NCI-H2196 (cell line): ENCODE data around the gene BRSK2.

Source experiments
- DNase-seq: peaks from one replicate; lab custom pipeline; 2025; ENCODE audit not compliant: unreplicated experiment; lab: John Stamatoyannopoulos, UW

The BRSK2 gene

DNA sequence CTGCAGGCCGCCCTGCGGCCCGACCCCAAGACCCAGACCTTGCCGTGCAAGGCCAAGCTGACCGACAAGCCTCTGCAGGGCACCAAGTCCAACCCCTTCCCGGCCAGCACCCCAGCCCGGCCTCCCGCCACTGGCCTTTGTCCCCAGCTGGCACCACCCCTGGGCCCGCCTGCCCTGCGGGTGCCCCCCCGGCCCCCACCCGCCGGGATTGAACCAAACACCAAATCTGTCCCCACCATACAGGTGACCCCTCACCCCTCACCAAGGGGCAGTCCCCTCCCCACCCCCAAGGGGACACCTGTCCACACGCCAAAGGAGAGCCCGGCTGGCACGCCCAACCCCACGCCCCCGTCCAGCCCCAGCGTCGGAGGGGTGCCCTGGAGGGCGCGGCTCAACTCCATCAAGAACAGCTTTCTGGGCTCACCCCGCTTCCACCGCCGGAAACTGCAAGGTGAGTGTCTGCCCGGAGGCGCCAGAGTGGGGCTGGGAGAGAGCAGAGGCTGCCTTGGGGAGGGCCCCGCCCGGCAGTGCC, 60.7 kb downstream of the BRSK2 start:
- no peak for DNase-seq

DNA sequence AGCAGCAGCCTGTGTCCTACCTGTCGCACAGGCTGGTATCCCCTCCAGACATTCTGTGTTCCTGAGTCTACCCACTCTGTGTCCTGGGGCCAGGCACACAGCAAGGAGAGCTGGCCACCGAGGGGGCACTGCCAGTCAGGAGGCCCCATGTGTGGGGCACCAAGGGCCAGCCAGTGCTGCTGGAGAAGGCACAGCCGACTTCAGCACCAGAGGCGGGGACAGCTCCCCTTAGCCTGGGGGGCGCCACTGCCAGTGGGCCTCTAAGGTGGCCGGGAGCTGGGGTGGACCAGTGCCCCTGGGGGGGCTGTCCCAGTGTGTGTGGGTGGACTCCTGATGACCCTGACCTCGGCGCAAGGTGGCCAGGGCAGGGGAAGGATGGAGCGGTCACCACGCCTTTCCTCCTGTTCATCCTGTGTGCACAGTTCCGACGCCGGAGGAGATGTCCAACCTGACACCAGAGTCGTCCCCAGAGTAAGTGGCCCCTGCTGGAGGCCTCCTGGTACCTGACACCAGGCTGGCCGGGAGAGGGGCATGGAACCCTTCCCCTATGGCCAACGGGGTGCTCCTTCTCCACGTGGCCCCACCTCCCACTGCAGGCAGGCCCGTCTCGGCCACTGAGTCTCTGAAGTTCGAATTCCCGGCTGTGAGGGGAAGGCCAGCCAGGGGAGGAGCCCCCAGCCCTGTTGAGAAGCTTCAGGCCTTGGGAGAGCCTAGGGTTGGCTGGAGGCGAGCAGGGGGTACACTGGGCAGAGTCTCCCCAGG, 61.4 kb downstream of the BRSK2 start:
- no peak for DNase-seq

DNA sequence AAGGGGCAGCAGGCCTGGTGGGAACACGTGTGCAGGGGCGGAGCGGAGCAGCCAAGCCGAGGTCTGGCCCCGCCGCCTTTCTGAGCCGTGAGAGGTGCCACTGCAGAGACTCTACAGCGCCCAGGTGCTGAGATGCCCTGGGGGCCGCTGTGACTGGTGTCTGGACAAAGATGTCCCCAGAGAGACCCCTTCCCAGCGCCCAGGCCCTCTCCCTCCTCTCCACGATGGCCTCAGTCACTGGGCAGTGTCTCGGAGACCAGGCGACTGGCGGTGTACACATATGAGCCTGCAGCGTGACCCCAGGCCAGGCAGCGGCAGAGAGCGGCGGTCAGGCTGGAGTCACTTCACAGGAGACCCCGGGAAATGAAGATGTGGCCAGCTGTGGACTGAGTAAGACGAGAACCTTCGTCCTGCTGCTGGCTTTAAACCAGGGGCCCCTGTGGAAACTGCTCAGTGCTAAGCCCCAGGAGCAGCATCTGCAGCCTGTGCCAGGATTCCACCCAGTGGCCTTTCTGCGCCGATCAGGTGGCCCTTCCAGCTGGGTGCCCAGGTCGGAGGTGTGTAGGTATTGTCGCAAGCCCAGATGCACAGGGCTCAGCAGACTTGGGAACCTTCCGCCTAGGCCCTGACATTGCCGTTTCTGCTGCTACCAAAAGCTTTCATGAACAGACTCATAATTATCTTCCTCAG, 62.2 kb downstream of the BRSK2 start:
- no peak for DNase-seq

DNA sequence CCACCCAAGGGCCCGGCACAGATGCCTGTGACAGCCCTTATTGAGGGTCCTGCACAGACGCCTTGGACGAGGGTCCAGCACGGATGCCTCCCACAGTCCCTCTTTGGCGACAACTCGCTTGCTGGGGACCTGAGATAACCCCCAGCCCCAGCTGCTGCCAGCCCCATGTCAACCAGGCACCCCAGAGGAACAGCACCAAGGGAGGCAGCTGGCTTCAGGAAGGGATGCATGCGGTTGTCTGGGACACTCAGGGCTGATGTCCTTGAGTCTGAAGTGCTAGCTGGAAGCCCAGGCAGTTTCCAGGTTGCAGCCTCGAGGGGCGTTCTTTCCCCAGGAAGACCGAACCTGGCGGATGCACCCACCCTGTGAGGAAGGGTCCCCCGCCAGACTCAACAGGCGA, 63.0 kb downstream of the BRSK2 start:
- DNase-seq: no peak

DNA sequence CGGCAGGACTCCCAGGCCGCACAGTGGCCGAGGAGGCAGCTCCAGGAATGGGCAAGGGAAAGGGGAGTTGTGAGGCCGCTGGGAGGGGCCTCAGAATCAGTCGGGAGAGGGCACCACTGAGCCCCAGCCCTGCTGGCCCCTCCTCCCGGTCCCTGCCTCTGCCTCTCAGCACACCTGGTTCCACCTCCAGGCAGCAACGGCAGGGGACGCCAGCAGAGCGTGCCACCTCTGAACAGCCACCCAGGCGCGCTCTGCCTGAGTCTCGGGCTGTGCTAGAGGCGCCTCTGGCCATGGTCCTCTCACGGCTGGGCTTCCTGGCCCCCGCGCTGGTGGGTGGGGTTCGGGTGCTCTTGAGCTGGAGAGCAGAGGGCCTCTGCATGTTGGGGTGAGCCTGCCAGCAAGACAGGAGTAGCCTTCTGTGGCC, 63.9 kb downstream of the BRSK2 start:
- no peak for DNase-seq

DNA sequence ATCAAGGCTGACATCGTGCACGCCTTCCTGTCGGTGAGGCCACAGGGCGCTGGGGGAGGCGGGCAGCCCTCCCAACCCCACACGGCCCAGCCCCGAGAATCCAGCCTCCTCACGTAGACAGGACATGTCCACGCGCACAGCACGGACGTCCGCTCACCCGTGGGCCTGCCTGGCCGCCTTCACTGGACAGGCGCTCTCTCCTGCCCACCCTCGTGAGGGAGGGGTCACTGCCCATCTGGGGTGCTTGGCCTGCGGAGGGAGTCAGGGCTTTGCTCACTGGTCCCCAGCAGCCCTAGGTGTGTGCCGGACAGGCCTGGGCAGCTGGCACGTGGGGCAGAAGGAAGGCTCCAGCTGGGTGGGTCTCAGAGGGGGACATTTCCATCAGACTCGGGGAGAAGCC, 64.8 kb downstream of the BRSK2 start:
- DNase-seq: no peak

DNA sequence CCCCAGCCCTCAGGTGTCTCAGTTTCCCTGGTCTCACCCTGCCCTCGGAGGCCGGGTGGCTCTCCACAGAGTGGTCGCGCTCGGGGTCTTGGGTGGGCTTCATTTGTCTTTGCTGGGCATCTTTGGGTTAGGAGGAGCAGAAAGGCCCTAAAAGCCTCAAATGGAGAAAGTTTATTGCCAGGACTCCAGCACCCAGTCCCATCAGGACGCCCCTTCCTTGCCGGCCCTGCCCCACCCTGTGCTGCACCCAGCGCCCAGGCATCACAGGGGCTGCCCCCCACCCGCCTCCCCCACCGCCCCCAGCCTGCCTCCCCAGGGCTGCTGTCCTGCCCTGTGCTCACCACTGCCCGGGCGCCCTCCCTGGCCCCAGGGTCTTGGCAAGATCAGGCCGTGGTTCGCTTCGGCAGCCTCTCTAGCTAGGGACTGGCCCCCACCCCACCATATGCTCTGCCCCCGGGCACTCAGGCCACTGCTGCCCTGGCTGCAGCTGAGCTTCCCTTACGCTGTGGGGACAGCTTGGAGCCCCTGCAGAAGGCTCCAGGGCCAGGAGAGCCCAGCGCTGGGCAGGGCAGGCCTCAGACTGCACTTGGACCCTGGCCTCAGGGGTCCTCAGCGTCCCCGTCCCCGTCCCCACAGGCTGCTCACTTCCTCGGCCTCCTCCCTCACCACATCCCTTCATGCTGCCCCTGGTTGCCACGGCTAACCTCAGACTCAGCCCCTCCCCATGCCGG, 65.5 kb downstream of the BRSK2 start:
- DNase-seq: no peak

DNA sequence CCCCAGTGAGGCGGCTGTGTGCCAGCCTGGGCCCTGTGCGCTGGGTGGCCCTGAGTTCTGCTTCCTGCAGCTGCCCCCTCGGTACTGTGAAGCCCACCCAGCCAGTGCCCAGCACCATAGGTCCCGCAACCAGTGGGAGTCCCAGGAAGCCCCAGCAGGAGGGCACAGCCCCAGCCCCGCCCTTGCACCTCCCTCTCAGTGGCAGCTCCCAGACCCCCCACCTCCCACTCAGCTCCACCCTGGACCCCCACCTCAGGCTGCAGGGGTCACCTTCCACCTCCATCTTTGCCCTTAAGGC, 66.0 kb downstream of the BRSK2 start:
- DNase-seq: no peak

DNA sequence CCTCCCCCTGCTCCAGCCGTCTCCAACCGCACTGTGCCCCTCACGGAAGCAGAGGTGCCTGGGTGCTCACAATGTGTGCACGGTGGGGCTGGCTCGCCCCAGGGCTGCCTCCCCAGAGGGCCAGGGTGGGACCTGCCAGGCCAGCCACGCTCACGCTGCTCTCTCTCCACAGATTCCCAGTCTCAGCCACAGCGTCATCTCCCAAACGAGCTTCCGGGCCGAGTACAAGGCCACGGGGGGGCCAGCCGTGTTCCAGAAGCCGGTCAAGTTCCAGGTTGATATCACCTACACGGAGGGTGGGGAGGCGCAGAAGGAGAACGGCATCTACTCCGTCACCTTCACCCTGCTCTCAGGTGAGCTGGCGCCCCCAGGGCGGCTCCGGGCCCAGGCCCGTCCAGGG, 66.4 kb downstream of the BRSK2 start:
- no peak for DNase-seq

DNA sequence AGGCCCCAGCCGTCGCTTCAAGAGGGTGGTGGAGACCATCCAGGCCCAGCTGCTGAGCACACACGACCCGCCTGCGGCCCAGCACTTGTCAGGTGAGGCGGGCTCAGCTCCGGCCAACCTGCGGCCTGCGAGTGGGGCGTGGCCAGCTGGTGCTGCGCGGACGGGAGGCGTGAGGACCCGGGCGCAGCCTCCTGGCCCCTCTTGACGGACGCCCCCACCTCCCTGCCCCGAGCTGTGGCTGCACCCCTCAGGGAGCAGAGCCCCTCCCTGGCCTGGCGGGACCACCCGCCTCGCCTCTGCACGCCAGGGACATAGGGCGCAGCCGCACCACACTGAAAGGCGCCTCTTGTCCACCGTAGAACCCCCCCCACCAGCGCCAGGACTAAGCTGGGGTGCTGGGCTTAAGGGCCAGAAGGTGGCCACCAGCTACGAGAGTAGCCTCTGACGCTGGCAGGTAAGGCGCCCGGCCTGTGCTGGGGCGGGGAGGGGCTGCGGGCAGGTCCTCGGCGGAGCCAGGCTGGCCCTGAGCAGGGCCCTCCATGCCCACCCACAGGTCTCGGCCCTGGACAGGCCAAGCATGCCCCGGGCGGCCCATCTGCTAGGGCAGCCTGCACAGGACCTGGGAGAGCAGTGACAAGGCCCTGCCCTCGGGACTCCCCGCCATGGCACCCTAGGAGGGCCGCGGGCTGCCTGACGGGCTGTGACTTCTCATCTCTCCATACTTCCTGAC, 67.0 kb downstream of the BRSK2 start:
- DNase-seq: no peak

DNA sequence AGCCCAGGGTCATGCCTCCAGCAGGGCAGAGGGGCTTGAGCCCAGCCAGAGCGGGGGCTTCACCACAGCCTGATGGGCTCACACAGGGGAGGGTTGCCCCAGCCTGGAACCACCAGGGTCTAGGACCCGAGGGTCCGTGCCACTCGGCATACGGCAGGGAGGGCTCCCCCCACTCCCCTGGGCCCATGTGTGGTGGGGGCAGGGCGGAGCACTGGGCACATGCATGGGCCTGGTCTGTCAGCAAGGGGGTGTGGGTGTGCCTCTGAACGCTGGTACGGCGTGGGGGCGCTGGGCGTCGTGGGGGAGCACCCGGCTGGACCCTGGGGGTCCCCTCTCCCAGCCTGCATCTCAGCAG, 67.6 kb downstream of the BRSK2 start:
- no peak for DNase-seq

DNA sequence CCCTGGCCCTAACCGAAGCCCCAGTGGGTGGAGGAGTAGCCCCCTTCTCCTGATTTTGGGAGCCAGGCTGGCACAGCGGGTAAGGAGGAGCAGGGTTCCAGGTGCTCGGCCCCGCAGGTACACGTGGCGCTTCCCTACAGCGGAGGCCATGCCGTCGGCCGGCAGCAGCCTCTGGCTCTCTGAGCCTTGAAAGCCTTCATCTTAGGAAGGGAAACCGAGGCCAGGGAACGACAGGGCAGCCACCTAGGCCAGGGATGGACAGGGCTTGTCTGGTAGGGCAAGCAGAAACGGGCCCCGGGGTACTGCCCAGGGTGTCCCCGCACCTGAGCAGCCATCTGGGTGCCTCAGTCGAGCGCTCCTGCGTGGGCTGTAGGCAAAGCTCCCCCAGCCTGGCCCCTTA, 68.1 kb downstream of the BRSK2 start:
- DNase-seq: no peak

DNA sequence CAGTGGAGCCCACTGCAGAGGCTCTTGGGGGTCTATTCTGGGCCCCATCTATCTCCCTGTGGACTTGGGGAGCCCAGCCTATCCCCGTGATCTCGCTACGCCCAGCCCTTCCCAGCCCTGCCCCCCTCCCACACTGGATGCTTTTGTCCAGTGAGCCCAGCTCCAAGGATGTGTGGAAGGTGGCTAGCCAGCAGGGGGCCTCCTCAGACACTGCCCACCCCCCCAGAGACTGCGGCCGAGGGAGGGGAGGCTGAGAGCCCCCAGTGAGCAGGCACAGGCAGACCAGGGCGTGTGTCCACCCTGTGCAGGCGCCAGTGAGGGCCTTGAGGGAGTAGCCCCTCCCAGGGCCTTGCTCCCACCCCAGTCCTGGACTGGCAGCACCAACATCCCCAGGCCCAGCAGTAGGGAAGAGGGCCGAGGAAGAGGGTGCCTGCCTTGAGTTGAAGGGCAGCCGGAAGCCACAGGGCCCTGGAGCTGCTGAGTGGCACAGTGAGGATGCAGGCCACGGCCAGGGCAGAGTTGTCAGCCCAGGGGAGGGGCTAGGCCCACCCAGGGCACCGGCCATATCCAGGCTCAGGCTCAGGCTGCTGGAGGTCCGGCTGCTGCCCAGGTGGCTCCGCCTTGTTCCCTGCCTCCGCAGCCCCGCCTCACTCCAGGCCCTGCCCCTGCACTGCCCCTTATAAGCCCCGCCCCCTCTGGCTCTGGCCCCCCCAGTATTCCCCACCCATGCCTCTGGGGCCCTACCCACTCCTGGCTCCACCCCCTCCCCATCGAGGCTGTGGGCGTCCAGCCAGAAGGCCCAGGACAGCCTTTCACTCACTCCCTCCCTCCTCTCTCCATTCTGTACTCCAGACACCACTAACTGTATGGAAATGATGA, 68.8 kb downstream of the BRSK2 start:
- DNase-seq: peak; percentile 83

DNA sequence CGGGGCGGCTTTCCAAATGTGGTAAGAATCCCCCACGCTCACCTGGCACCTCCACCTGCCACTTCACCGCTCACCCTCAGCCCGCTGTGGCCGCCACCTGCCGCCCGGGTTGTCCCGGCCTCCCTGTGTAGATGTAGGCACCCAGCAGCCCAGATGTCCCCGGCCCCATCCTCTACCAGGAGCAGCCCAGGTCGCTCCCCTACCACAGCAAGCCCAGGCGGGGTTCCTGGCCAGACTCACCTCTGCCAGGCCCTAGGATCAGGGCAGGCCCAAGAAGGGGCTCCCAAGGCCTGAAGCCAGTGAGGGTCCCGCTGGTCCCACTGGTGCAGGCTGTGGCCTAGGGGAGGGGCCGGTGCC, 69.5 kb downstream of the BRSK2 start:
- no peak for DNase-seq

DNA sequence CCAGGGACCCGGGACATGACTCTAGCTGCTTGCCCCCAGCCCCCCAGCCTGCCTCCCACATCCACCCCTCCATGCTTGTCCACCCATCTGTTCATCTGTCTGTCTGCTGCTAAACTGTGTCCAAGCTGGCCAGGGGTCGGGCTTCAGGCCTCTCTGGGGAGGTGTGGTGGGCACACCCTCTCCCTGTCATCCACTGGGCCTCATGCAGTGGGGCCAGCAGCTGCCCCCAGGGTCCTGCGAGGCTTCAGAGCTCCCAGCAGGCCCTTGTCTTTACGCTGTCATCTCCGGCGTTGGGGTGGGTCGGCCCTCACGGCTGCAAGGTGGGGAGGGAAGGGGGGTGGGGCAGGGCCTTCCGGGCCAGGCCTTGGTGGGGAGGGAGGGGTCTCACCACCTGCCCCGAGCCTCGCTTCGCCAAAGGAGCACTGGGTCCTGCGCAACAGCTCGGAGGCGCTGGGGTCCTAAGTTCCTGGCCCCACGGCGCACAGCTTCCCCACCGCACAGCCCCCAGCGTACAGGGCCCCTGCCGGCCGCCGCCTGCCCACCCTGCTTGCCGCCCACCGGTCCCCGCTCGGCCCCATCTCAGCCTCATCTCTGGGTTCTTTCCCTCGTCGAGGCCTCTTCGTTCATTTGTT, 70.1 kb downstream of the BRSK2 start:
- DNase-seq: no peak

DNA sequence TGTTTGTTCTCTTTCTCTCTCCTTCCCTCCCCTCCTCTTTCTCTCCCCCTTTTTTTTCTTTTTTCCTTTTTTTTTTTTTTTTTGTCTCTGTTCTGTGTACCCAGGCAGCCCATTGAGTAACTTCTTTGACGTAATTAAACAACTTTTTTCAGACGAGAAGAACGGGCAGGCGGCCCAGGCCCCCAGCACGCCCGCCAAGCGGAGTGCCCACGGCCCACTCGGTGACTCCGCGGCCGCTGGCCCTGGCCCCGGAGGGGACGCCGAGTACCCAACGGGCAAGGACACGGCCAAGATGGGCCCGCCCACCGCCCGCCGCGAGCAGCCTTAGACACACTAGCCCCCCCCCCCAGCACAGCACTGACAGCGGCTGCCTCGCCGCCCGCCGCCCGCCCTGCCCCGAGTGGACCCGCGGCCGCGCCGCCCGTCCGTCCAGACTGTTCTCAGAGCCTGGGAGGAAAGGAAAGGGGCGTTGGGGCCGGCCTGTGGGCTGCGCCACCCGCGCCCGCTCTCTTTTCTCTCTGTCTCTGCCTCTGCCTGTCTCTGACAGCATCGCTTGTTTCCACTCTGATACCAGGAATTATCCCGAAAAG, 70.8 kb downstream of the BRSK2 start:
- DNase-seq: no peak

DNA sequence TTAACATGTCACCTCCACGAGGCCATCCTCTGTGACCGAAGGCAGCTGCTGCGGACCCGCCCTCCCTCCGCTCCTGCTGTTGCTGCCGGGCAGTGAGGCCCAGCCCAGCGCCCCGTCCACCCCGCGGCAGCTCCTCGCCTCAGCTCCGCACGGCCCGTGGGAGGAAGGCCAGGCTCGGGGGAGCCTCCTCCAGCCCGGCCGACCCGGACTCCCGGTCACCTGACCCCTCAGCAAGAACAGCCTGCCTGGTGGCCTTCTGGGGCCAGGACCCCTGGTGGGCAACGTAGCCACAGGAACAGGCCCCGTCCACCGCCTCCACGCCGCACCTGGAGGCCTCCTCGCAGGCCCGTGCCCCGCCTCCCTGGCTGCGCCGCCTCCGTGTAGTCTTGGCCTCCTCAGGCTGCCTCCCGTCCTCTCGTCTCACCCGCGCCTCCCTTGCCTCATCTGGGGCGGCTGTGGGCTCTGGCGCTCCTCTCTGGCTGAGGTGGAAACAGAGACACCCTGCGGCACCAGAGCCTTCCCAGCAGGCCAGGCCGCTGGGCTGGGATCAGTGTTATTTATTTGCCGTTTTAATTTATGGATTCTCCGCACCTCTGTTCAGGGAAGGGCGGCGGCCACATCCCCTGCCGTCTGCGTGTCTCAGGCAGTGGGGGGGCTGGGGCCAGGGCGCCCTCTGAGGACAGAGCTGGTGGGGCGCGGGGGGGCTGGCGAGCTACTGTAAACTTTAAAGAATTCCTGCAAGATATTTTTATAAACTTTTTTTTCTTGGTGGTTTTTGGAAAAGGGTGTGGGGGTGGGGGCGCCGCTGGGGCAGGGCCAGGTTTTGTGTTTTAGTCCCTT, 71.5 kb downstream of the BRSK2 start:
- DNase-seq: no peak

DNA sequence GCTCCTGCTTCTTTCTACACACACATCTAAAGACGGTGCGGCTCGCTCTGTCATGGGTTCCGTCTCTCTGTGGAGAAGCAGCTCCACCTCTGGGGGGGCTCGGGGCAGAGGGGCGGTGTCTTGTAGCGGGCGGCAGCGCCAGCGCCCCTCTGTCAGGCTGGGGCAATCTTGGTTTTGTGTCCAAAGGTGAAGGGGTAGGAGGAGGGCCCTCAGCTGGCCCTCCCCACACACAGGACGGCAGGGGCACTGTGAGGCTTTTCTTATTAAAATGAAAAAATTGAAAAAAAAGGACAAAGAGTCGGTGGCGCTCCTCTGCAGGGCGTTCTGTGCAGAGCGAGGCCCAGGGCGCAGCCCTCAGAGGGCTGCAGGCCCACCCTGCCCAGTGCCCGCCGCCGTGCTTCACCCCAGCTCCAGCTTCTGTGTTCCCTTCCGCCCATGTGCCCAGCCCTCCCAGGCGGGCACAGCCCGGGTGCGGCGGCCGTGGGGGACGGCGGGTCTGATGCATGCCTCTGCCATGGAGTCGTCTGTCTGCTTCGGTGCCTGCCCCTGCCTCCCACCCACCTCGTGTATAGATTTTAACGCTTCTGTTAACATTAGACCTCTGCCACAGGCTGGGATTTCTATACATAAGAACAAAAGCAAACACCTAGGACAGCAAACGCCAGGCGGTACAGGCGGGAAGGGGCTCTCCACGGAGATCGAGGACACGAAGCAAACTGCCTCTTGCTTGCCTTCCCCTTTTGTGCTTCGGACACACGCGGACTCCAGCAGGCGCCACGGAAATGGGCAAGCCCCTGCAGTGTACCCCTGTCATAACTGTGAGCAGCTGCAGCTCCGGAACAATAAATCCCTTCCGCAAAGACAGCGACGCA, 72.3 kb downstream of the BRSK2 start:
- DNase-seq: no peak
